ENCODE results near the gene XIRP1. TPM values are rescaled to one million over a fixed set of nuclear protein-coding genes. Genes with fewer than 3 reads are reported as not detected.

XIRP1 gene
- total and polyA plus RNA-seq, 2 donors (not counting 1 experiment from before 2014, with no cell fraction given), result 0.05 TPM; not detected in 1

GRCh38 chr3:39178553-39178952 is 13.8 kb downstream of the XIRP1 start:
- H4K20me1 ChIP-seq (ENCODE audit: control insufficient read depth, extremely low read depth, insufficient read depth, low read length), result no peaks in the 10 kb centered on the region
- H3K9ac ChIP-seq (ENCODE audit: insufficient read depth, low read length), result peak overlapping the region; percentile 79
- H3K79me2 ChIP-seq (ENCODE audit: control insufficient read depth, insufficient read depth, low read length), result no peaks in the 10 kb centered on the region
- H3K27ac ChIP-seq (ENCODE audit: insufficient read depth, low read length), result peak overlapping the region; percentile 87
- H3K4me1 ChIP-seq (ENCODE audit: control insufficient read depth, extremely low read depth, insufficient read depth, low read length), result peaks cover 20% of the 10 kb centered on the region
- H3K4me2 ChIP-seq (ENCODE audit: extremely low read depth, insufficient read depth, low read length), result peak overlapping the region; percentile 87
- DNase-seq (ENCODE audit: low read depth in 2 of 2), result peak; percentile 40 to 48
- no peak overlapping the region for H2AFZ ChIP-seq (ENCODE audit: low read length)
- H3K4me3 ChIP-seq (replicated peaks in 1 of 4; ENCODE audit: control extremely low read depth in 1 of 4, insufficient read depth in 1 of 4, low read depth in 3 of 4, low read length in 4 of 4), result peak overlapping the region in 2 of 4 experiments; percentile 53 to 63
- H3K36me3 ChIP-seq (ENCODE audit: control insufficient read depth, insufficient read depth, low read length), result no peaks in the 10 kb centered on the region
- TF ChIP-seq EZH2 (IDR thresholded peaks at IDR 0.05; ENCODE audit: low read length, missing control alignments), result no peak
- TF ChIP-seq CTCF (conservative IDR thresholded peaks at IDR 0.05 in 1 of 2, IDR thresholded peaks at IDR 0.05 in 1 of 2; ENCODE audit: low read depth in 1 of 2, low read length in 2 of 2), result no peak
- no peaks in the 10 kb centered on the region for H3K9me3 ChIP-seq (ENCODE audit: control insufficient read depth, insufficient read depth, low read depth, low read length)
- H3K27me3 ChIP-seq (ENCODE audit: control insufficient read depth, insufficient read depth, low read length), result no peaks in the 10 kb centered on the region

GRCh38 chr3:39177708-39178332 is 14.6 kb downstream of the XIRP1 start:
- H2AFZ ChIP-seq (ENCODE audit: low read length), result no peak overlapping the region
- no peaks in the 10 kb centered on the region for H3K79me2 ChIP-seq (ENCODE audit: control insufficient read depth, insufficient read depth, low read length)
- H3K9me3 ChIP-seq (ENCODE audit: control insufficient read depth, insufficient read depth, low read depth, low read length), result no peaks in the 10 kb centered on the region
- H4K20me1 ChIP-seq (ENCODE audit: control insufficient read depth, extremely low read depth, insufficient read depth, low read length), result no peaks in the 10 kb centered on the region
- H3K9ac ChIP-seq (ENCODE audit: insufficient read depth, low read length), result peak overlapping the region; percentile 79
- peak overlapping the region; percentile 36 to 68 (median 56) for H3K4me3 ChIP-seq (replicated peaks in 1 of 4; ENCODE audit: control extremely low read depth in 1 of 4, insufficient read depth in 1 of 4, low read depth in 3 of 4, low read length in 4 of 4)
- DNase-seq (ENCODE audit: low read depth in 2 of 2), result peak; percentile 95 to 98
- H3K4me2 ChIP-seq (ENCODE audit: extremely low read depth, insufficient read depth, low read length), result peak overlapping the region; percentile 87
- H3K4me1 ChIP-seq (ENCODE audit: control insufficient read depth, extremely low read depth, insufficient read depth, low read length), result peaks cover 20% of the 10 kb centered on the region
- H3K27ac ChIP-seq (ENCODE audit: insufficient read depth, low read length), result peak overlapping the region; percentile 87
- H3K36me3 ChIP-seq (ENCODE audit: control insufficient read depth, insufficient read depth, low read length), result no peaks in the 10 kb centered on the region
- H3K27me3 ChIP-seq (ENCODE audit: control insufficient read depth, insufficient read depth, low read length), result no peaks in the 10 kb centered on the region
- no peak for TF ChIP-seq EZH2 (IDR thresholded peaks at IDR 0.05; ENCODE audit: low read length, missing control alignments)
- TF ChIP-seq CTCF (conservative IDR thresholded peaks at IDR 0.05 in 1 of 2, IDR thresholded peaks at IDR 0.05 in 1 of 2; ENCODE audit: low read depth in 1 of 2, low read length in 2 of 2), result no peak

- peaks cover 20% of the 10 kb centered on the region for H3K4me1 ChIP-seq (ENCODE audit: control insufficient read depth, extremely low read depth, insufficient read depth, low read length)
- no peaks in the 10 kb centered on the region for H4K20me1 ChIP-seq (ENCODE audit: control insufficient read depth, extremely low read depth, insufficient read depth, low read length)
- H3K27me3 ChIP-seq (ENCODE audit: control insufficient read depth, insufficient read depth, low read length), result no peaks in the 10 kb centered on the region
- H3K79me2 ChIP-seq (ENCODE audit: control insufficient read depth, insufficient read depth, low read length), result no peaks in the 10 kb centered on the region
- H3K36me3 ChIP-seq (ENCODE audit: control insufficient read depth, insufficient read depth, low read length), result no peaks in the 10 kb centered on the region
- H2AFZ ChIP-seq (ENCODE audit: low read length), result no peak overlapping the region
- DNase-seq (ENCODE audit: low read depth in 2 of 2), result no peak
- H3K4me3 ChIP-seq (replicated peaks in 1 of 4; ENCODE audit: control extremely low read depth in 1 of 4, insufficient read depth in 1 of 4, low read depth in 3 of 4, low read length in 4 of 4), result no peak overlapping the region
- H3K9me3 ChIP-seq (ENCODE audit: control insufficient read depth, insufficient read depth, low read depth, low read length), result no peaks in the 10 kb centered on the region
- H3K9ac ChIP-seq (ENCODE audit: insufficient read depth, low read length), result no peak overlapping the region
- no peak for TF ChIP-seq CTCF (conservative IDR thresholded peaks at IDR 0.05 in 1 of 2, IDR thresholded peaks at IDR 0.05 in 1 of 2; ENCODE audit: low read depth in 1 of 2, low read length in 2 of 2)
- no peak for TF ChIP-seq EZH2 (IDR thresholded peaks at IDR 0.05; ENCODE audit: low read length, missing control alignments)
- H3K4me2 ChIP-seq (ENCODE audit: extremely low read depth, insufficient read depth, low read length), result no peak overlapping the region
- peak overlapping the region; percentile 18 for H3K27ac ChIP-seq (ENCODE audit: insufficient read depth, low read length)
Observed at GRCh38 chr3:39176025-39176714, 16.2 kb downstream of the XIRP1 start.

Measured in fibroblast of lung (primary cell).